Suppressor macrophage (primary cell): Measurements from ENCODE around the gene MZT2A.
"Not testable (repeated sequence)": the region's sequence is repeated elsewhere in the genome, so short reads cannot be mapped to it uniquely, and the experiment has no call there.

Source experiments
- DNase-seq, 4 experiments: peaks; one replicate each; pipeline ENCODE4 v3.0.0-alpha.2; 2020 to 2022
- total RNA-seq, 17 experiments: gene quantifications; one replicate each; lab custom pipeline; 2026; ENCODE audit warnings: mixed read lengths in 6 of 17, inconsistent platforms in 3 of 17; lab: John Stamatoyannopoulos, UW

Gene MZT2A, protein sequence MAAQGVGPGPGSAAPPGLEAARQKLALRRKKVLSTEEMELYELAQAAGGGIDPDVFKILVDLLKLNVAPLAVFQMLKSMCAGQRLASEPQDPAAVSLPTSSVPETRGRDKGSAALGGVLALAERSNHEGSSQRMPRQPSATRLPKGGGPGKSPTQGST
- total RNA-seq, result 7.0 to 35.1 (median 16.2) reads per million in 17 experiments

GRCh38 chr2:131492015-131492417, at the start of gene MZT2A:
Gene MZT2A, minus strand, starts transcription at chr2:131492397. Its CDS starts 21 bp downstream, at chr2:131492376.
- DNase-seq, result not testable (repeated sequence)

DNA sequence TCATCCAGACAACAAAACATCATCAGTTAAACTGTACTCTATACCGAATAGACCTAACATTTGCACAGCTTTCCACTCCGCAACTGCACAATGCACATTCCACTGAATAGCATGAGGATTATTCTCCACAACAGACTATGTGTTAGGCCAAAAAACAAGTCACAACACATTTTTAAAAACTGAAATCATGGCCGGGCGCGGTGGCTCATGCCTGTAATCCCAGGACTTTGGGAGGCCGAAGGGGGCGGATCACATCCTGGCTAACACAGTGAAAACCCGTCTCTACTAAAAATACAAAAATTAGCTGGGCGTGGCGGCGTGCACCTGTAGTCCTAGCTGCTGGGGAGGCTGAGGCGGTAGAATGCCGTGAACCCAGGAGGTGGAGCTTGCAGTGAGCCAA, 46.7 kb upstream of the MZT2A start:
- DNase-seq, result not testable (repeated sequence)

GRCh38 chr2:131536841-131537240, 44.6 kb upstream of the MZT2A start:
- not testable (repeated sequence) for DNase-seq

DNA sequence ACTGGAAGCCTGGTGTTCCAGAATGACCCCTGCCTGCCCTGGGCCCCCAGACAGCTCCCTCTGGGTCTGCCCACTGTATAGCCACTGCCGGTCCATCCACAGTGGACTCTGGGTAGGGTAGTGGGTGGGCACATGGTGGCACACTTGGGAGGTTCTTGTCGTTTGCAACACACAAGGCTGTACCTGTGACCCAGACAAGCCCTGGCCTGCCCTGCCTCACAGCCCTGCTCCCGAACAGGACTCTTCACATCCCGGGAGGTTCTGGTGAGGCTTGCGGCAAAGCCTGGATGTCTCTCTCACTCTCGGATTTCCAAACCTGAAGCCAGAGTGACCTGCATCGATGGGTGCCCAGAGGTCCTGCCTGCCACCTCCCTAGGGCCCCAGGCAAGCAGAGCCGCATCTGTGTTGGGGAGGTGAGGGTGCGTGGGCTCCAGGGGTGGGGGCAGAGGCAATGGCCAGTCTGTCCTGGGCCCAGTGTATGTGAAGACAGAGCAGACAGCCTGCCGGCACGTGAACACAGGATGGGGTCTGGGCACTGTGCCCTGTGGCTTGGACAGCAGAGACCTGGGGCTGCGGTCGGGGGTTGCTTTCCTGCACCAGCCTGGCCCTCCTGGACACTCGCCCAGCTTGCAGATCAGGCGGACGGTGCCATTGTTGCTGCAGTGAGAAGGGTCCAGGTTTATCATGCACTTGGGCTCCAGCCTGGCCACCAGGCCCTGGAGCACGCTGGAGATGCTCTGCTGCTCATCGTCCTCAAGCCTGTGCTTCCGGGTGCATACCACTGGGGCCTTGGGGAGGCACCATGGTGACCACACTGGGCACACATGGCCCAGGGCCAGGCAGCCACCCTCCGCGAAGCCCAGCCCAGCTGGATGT, 44.0 kb upstream of the MZT2A start:
- DNase-seq, result not testable (repeated sequence)

DNA sequence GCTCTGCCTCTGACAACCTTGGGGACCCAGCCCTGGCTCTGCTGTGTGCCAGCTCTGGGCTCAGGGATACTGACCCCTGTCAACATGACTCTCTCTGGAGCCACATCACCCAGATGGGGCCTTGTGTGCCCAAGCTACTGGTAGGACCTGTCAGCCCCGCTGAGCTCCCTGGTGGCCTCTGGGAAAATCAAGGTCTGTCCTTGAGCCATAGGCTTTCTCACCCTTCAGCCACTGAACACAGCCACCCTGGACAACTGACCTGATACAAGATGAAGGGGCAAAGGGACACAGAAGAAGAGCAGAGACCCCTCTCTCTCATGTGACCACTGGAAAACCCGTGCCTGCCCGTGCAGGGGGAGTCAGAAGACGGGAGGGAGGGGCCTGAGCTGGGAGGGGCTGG, 43.3 kb upstream of the MZT2A start:
- no peak for DNase-seq

DNA sequence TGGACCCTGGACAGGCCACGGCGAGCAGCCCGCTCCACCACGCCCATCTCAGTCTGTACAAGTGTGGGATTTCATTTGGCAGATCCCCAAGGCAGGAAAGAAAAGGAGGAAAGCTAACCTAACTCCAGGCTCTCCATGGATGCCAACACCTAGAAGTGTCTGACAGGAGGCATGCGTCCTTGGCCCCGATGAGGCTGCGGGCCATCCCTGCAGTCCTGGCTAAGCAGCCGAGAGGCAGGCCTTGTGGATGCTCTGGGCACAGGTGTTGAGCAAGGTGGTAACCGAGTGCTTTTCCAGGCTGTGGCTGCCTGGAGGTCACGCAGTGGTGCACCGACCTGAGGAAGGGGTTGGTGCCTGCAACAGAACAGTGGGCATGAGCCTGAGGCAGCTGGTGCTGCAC, 42.8 kb upstream of the MZT2A start:
- DNase-seq, result not testable (repeated sequence)

DNA sequence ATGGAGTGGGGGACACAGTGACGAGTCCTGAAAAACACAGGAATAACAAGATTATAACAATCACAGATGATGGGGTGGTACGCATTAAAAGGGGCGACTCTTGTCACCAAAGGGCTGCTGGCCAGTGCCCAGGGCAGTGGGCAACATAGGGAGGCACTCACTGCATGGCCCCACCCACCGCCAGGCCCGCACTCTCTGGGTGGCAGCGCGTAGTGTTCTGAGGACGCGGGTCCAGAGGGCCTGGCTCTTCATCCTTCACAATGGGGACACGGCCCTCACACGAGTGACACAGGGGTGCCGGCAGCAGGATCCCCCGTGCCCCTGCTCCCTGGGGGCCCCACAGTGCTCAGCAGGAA, 42.1 kb upstream of the MZT2A start:
- DNase-seq, result not testable (repeated sequence)

DNA sequence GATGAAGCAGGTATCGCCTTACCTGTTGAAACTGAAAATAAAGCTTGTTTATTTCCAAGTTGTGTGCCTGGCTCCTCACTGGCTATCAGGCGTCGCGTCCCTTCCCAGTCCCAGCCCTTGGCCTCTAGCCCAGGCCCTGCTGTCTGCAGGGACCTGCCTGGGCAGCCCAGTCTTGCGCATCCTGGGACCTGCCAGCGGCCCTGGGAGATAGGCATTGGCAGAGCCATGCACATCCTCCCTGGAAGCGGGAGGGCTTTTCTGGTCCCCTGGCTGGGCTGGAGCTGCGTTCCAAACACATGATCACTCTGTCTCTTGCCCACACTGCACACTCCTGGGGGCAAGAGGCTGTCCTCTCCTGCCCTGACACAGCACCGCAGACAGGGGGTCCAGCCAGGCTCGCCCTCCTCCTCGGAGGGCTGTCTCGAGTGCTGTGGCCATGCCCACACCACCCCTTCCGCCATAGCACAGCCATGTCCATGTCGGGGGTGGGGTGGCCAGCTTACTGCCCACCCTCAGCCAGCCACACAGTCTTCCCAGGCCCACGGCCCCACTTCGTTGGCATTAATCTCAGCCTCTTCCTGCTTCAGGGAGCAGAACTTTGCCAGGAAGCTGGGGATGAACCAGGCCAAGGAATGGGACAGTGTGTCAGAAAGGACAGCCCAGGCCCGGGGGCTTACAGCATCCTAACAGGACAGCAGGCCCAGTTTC, 41.6 kb upstream of the MZT2A start:
- not testable (repeated sequence) for DNase-seq

DNA sequence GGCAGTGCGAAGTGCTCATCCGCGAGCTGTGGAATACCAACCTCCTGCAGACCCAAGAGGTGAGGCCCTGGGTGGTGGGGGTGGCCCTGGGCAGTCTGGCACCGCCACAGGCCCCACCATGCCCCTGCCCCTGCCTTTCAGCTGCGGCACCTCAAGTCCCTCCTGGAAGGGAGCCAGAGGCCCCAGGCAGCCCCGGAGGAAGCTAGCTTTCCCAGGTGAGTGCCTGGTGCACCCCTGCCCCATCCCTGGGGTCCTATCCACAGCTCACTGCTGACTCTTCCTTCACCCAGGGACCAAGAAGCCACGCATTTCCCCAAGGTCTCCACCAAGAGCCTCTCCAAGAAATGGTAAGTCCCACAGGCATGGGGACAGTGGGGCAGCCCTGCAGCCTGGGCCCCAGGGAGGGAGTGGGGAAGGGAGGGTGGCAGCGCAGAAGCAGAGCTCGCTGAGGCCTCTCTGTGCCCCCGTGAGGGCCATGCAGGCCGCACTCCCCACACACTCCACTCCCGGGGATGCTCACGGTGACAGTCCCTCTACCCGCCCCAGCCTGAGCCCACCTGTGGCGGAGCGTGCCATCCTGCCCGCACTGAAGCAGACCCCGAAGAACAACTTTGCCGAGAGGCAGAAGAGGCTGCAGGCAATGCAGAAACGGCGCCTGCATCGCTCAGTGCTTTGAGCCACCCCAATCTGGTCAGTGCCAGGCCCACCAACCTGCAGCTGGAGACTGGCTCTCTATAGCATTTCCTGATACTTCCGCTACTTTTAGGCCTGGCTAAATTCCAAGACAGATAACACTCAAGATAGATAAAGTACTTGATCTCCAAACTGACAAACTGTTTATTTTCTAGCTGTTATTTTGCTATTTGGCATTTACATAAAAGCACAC, 40.8 kb upstream of the MZT2A start:
- not testable (repeated sequence) for DNase-seq

GRCh38 chr2:131531547-131532185, 39.5 kb upstream of the MZT2A start:
- not testable (repeated sequence) for DNase-seq

DNA sequence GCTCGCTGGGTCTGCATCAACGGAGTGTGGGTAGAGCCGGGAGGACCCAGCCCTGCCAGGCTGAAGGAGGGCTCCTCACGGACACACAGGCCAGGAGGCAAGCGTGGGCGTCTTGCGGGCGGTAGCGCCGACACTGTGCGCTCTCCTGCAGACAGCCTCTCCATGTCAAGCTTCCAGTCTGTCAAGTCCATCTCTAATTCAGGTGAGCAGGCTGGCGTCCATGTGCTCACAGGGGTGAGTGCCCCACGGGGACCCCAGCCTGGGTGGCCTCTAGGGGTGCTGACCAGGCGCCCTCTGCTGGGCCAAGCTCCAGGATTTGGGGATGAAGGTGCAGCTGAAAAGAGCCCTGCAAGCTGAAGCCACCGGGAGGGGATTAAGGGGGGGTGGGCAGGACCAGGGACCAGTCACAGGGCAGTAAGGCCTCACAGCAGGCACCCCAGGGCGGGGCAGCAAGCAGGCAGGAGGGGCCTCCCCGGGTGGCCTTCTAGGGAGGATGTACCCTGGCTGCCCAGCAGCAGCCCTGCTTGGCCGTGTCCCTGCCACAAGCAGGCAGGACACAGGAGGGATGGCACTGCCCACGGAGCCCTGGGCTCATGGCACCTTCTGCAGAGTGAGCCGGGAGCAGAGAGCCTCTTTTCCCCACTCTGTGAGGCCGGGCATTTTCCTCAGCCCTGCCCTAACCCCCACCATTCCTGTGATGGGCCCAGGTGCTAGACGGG, 38.6 kb upstream of the MZT2A start:
- not testable (repeated sequence) for DNase-seq

DNA sequence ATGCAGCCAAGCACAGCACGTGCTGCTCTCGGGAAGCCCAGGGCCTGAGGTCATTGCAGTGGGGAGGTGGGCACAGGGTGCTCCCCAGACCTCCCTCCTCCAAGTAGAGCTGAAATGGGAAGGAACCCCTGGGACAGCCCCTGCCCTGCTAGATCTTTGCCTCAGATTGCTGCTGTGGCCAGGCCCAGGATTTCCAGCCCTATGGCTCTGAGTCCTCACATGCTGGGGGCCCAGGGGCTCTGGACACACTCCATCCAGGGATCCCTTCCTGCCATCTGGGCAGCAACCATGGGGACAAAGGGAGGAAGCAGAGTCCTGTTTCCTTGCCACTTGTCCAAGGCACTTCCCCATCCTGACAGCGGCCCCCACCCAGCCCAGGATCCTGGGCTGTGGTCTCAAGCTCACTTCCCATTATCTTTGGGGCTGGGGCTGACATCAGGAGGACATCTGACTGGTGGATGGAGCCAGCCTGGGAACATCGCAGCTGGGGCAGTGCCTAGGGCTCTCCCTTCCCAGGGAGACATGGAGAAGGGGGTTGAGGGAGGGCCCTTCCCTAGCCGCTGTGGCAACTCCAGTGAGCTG, 37.8 kb upstream of the MZT2A start:
- DNase-seq, result not testable (repeated sequence)

DNA sequence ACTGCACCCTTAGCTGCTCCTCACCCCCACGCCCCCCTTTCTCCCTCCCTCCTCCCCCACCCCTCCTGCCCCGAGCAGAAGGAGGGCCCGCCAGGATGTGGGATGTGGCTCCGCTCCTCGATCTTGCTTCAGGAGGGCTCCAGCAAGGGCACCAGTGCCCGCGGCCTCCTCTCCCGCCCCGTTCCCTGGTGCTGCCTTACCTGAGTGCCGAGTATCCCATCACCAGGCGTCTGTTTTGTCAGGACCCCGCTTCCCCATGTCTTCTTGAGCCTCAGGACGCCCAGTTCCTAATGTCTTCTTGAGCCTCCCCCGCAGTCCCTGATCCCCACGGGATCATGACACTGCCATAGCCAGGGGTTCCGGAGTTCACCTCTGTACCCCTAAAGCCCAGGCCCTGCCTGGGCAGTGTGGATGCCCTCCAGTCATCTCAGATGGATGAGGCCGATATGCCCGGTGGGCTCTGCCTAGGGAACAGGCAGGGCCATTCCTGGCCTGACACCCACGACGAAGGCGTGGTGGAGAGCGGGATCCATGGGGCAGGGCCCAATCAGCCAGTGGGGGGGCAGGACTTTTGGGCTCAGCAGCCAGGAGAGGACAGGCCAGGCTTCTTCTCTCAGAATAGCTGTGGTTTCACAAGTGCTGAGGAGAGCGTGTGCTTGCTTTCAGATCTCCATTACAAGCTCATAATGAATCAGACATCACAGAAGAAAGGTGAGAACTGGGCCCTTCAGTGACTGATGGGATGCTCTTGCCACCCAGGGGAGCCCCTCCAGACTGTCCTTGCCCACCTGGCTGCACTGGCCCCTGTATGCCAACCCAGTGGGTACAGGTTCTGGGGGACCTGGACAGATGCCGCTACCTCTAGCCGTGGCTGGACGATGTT, 37.0 kb upstream of the MZT2A start:
- DNase-seq, result not testable (repeated sequence)

GRCh38 chr2:131527131-131528001, 35.2 kb upstream of the MZT2A start, which contains the start of gene CCDC74A:
Gene CCDC74A, plus strand, starts transcription at chr2:131527888. Its CDS starts 83 bp downstream, at chr2:131527971.
- DNase-seq, result peak; percentile 59 to 83 (median 68)

DNA sequence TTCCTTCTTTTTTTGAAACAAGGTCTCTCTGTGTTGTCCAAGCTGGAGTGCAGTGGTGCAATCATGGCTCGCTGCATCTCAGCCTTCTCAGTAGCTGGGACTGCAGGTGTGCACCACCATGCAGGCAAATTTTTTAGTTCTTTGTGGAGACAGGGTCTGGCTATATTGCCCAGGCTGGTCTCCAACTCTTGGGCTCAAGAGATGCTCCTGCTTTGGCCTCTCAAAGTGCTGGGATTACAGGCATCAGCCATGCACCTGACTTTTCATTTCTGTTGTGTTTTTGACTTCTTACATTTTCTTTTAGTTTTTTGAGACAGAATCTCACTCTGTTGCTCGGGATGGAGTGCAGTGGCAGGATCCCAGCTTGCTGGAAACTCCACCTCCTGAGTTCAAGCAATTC, 33.1 kb upstream of the MZT2A start:
- not testable (repeated sequence) for DNase-seq

GRCh38 chr2:131521961-131522781, 30.0 kb upstream of the MZT2A start:
- DNase-seq, result no peak

DNA sequence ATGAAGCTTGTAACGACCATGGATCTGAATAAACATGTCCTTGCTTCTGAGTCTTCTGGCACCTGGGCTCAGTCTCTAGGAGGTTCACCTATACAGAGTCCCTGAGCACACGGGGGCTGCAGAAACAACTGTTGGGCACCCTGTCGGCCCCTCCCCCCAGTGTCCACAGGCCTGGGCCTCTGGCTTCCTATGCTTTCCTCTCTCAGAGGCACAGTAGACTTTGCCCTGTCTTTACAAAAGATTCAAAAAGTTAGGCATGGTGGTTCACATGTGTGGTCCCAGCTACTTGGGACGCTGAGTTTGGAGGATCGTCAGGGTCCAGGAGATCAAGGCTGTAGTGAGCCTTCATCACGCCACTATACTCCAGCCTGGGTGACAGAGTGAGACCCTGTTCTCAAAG, 29.3 kb upstream of the MZT2A start:
- DNase-seq, result not testable (repeated sequence)
